Astrocyte of the spinal cord (primary cell): ENCODE results near the gene NT5DC2.

Experiments used
- DNase-seq: peaks from one replicate; pipeline ENCODE4 v3.0.0; 2011; ENCODE audit warnings: low read depth, low spot score
- H3K4me3 ChIP-seq: 2 replicates; pipeline ENCODE4 v1.5.1; 2011; ENCODE audit warnings: low read depth, mild to moderate bottlenecking, low read length, moderate library complexity
- in situ Hi-C: cut with HindIII; loops from 2 replicates; pipeline ENCODE4 v1.10.0; 2017; ENCODE audit warnings: low sequenced_read_pairs
- TF ChIP-seq, protein P1 (sequence below): IDR thresholded peaks from 2 replicates; pipeline ENCODE4 v1.5.1; 2012; ENCODE audit warnings: low read depth, mild to moderate bottlenecking, low read length, inconsistent platforms

NT5DC2 gene

DNA sequence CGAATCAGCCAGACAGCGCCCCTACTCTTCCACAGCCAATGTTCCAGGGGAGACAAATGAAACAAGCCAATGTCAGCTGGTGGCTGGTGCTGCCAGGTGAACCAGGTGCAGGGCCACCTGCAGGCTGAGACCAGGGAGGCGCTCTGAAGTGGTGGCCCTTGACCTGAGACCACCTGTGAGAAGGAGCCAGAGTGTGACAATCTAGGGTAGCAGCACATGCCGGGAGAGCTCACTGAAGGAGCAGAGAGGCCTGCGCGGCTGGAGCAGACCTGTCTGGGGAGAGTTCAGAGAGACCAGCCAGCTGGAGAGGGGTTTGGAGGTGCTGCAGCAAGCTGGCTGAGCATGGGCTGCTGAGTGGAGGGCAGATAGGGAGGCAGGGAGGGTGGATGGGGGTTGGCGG is 39.2 kb downstream of the NT5DC2 start:
- in situ Hi-C loops, result no loop called here
- no peak overlapping the region for H3K4me3 ChIP-seq
- TF ChIP-seq, protein P1, sequence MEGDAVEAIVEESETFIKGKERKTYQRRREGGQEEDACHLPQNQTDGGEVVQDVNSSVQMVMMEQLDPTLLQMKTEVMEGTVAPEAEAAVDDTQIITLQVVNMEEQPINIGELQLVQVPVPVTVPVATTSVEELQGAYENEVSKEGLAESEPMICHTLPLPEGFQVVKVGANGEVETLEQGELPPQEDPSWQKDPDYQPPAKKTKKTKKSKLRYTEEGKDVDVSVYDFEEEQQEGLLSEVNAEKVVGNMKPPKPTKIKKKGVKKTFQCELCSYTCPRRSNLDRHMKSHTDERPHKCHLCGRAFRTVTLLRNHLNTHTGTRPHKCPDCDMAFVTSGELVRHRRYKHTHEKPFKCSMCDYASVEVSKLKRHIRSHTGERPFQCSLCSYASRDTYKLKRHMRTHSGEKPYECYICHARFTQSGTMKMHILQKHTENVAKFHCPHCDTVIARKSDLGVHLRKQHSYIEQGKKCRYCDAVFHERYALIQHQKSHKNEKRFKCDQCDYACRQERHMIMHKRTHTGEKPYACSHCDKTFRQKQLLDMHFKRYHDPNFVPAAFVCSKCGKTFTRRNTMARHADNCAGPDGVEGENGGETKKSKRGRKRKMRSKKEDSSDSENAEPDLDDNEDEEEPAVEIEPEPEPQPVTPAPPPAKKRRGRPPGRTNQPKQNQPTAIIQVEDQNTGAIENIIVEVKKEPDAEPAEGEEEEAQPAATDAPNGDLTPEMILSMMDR, result no peak
- DNase-seq, result no peak

GRCh38 chr3:52493232-52494017 is 40.2 kb downstream of the NT5DC2 start:
- in situ Hi-C loops, result no loop called here

GRCh38 chr3:52492059-52492458 is 41.6 kb downstream of the NT5DC2 start:
- in situ Hi-C loops, result no loop called here
- no peak overlapping the region for H3K4me3 ChIP-seq
- TF ChIP-seq, protein P1, result no peak
- DNase-seq, result no peak

More at GRCh38 chr3:52493232-52494017, 40.2 kb downstream of the NT5DC2 start:
- TF ChIP-seq, protein P1, result no peak
- no peak for DNase-seq
- no peak overlapping the region for H3K4me3 ChIP-seq

- H3K4me3 ChIP-seq, result no peak overlapping the region
- in situ Hi-C loops, result no loop called here
- peak; percentile 58 for DNase-seq
- TF ChIP-seq, protein P1, result no peak
These were observed 42.6 kb downstream of the NT5DC2 start for GRCh38 chr3:52490939-52491526.

GRCh38 chr3:52490035-52490938 is 43.4 kb downstream of the NT5DC2 start:
- in situ Hi-C loops, result no loop called here
- DNase-seq, result no peak
- H3K4me3 ChIP-seq, result no peak overlapping the region
- TF ChIP-seq, protein P1, result no peak

DNA sequence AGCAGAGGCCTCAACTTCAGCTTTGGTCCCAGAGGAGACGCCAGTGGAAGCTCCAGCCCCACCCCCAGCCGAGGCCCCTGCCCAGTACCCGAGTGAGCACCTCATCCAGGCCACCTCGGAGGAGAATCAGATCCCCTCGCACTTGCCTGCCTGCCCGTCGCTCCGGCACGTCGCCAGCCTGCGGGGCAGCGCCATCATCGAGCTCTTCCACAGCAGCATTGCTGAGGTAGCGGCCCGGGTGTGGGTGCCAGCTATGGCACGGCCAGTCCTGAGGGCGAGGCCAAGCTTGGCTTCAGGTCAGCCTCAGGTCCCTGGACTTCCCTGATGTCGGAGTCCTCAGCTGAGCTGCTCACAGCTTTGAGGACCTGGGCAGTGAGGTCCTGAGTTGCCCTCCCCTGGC is 44.2 kb downstream of the NT5DC2 start:
- no peak for DNase-seq
- no peak overlapping the region for H3K4me3 ChIP-seq
- TF ChIP-seq, protein P1, result no peak
- in situ Hi-C loops, result no loop called here
